Mucosa of rectum (tissue), 2 donors: ENCODE data around the gene NXPE3.
"Not testable (repeated sequence)": the region's sequence is repeated elsewhere in the genome, so short reads cannot be mapped to it uniquely, and the experiment has no call there.

Source experiments
- H3K27ac ChIP-seq, 2 donors: one replicate each; pipeline ENCODE4 v1.7.0; 2013; ENCODE audit warnings: inconsistent platforms in 2 of 2, low read depth in 2 of 2, low read length in 2 of 2
- H3K27me3 ChIP-seq, 2 donors: one replicate each; pipeline ENCODE4 v1.7.0; 2013; ENCODE audit warnings: low read length in 2 of 2; ENCODE audit not compliant: control insufficient read depth in 2 of 2, insufficient read depth in 2 of 2
- H3K36me3 ChIP-seq, 2 donors: one replicate each; pipeline ENCODE4 v1.7.0; 2013; ENCODE audit warnings: low read length in 2 of 2; ENCODE audit not compliant: control insufficient read depth in 2 of 2, insufficient read depth in 2 of 2
- H3K4me1 ChIP-seq, 2 donors: one replicate each; pipeline ENCODE4 v1.7.0; 2013; ENCODE audit warnings: low read length in 2 of 2, mild to moderate bottlenecking in 1 of 2; ENCODE audit not compliant: control insufficient read depth in 2 of 2, insufficient read depth in 2 of 2
- H3K4me3 ChIP-seq, 2 donors: one replicate each; pipeline ENCODE4 v1.7.0; 2013; ENCODE audit warnings: low read length in 2 of 2
- H3K9ac ChIP-seq, 2 donors: one replicate each; pipeline ENCODE4 v1.7.0; 2013; ENCODE audit warnings: low read length in 2 of 2, low read depth in 1 of 2, mild to moderate bottlenecking in 1 of 2
- H3K9me3 ChIP-seq, 2 donors: one replicate each; pipeline ENCODE4 v1.7.0; 2013; ENCODE audit warnings: low read length in 2 of 2; ENCODE audit not compliant: control insufficient read depth in 2 of 2
- donor health status: healthy.
- donor health status: Normal muscosa, but diverticular disease.

Gene NXPE3

DNA sequence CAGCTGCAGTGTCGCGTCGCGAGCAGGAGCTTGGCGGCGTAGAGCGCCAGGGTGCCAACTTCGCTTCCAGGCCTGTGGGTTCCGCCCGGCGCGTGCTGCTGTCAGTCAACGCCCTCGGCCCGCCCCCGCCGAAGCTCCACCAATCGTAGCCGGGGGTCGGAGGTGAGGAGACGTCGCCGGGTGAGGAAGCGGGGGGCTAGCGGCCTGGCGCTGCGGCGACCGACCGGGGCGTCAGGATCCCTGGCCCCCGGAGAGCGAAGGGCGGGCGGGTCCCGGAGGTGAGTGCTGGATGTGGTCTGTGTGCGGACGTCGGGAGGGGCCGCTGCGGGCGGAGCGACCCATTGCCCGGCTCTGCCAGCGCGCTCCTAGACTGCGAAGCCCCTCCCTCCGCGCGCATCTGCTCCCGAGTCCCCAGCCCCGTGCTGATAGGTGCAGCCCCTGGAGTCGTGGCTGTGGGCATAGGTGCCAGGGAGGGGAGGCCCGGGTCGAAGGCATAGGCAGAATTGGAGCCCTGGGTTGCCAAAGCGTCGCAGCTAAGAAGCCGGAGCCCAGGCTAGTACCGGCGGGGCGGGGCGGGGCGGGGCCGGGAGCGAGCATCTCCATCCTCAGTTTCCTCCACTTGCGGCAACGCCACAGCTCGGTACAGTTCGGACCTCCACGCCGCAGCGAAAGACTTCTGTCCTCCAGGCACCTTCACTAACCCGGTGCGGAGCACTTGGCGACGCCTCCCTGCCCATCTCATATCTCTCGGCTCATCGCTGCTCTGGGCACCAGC, at the start of gene NXPE3:
Gene NXPE3 (plus strand): TSS at position 165 of the 775 bp plus-strand sequence. CDS start 6,386 bp downstream, outside the sequence.
- peak within 1 kb of the TSS; percentile 74 to 82 for H3K27ac ChIP-seq
- peaks cover 7 to 13% of the 10 kb centered on the region in 2 donors for H3K4me1 ChIP-seq
- H3K36me3 ChIP-seq, result peaks cover 0 to 8% of the 10 kb centered on the region in 2 donors
- H3K9ac ChIP-seq, result peak within 1 kb of the TSS; percentile 74 to 83
- no peaks in the 10 kb centered on the region for H3K9me3 ChIP-seq
- H3K27me3 ChIP-seq, result no peaks in the 10 kb centered on the region
- peak within 1 kb of the TSS; percentile 79 to 83 for H3K4me3 ChIP-seq

DNA sequence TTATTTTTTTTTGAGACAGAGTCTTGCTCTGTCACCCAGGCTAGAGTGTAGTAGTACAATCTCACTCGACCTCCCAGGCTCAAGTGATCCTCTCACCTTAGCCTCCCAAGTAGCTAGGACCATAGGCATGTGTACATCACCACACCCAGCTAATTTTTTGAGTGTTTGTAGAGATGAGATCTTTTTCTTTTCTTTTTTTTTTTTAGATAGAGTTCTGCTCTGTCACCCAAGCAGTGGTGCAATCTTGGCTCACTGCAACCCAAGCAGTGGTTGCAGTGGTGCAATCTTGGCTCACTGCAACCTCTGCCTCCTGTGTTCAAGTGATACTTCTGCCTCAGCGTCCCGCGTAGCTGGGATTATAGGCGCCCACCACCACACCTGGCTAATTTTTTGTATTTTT, 49.4 kb upstream of the NXPE3 start:
- Histone ChIP-seq H3K36me3 (peaks cover 15 to 35% of the 10 kb centered on the region in 2 donors), H3K4me3 (no peak overlapping the region), H3K4me1 (peaks cover 0 to 6% of the 10 kb centered on the region in 2 donors), H3K9me3 (no peaks in the 10 kb centered on the region), H3K9ac (no peak overlapping the region), H3K27me3 (no peaks in the 10 kb centered on the region), H3K27ac (no peak overlapping the region)

DNA sequence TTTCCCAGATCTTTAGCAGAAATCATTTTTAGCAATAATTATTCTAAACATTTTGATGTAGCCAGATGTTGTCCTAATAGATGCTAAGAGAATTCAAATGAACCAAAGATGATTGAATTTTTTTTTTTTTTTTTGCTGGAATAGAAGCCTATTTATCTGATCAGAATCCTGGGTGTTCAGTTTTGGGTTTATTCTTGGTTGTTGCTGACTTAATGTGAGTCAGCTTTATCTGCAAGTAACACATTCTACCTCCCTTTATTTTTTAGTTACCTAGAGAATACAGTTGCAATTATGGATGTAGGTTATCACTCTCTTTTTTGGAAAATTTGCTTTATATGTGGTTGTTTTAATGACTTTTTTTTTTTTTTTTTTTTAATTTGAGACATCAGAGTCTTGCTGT, 48.2 kb upstream of the NXPE3 start:
- peaks cover 0 to 2% of the 10 kb centered on the region in 2 donors for H3K4me1 ChIP-seq
- no peak overlapping the region for H3K9ac ChIP-seq
- no peak overlapping the region for H3K4me3 ChIP-seq
- no peaks in the 10 kb centered on the region for H3K27me3 ChIP-seq
- no peaks in the 10 kb centered on the region for H3K9me3 ChIP-seq
- no peak overlapping the region for H3K27ac ChIP-seq
- H3K36me3 ChIP-seq, result peaks cover 22 to 39% of the 10 kb centered on the region in 2 donors

DNA sequence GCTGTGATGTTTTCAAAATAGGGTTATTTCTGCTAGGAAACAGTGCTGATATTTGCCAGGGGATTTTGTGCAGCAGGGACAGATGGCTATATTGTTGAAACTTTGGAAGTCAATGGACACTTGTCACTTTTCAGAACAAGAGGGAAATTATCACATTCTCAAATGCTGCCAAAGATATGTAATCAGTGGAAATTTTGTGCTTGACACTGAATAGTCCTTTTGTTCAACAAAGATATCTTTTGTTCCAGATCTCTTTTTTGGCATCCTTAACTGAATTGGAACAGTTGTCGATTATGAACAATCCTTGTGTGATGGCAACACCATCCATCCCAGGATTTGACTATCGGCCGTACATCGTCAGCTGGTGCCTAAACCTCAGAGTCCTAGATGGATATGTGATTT, 46.8 kb upstream of the NXPE3 start:
- Histone ChIP-seq H3K9me3 (no peaks in the 10 kb centered on the region), H3K27ac (no peak overlapping the region), H3K4me1 (no peaks in the 10 kb centered on the region), H3K36me3 (peaks cover 22 to 44% of the 10 kb centered on the region in 2 donors), H3K9ac (no peak overlapping the region), H3K27me3 (no peaks in the 10 kb centered on the region), H3K4me3 (no peak overlapping the region)

DNA sequence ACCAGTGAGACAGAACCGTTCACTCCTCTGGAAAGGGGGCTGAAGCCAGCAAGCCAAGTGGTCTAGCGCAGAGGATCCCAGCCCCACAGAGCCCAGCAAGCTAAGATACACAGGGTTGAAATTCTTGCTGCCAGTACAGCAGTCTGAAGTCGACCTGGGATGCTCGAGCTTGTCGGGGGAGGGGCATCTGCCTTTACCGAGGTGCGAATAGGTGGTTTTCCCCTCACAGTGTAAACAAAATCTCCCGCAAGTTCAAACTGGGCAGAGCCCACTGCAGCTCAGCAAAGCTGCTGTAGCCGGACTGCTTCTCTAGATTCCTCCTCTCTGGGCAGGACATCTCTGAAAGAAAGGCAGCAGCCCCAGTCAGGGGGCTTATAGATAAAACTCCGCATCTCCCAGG, 43.2 kb upstream of the NXPE3 start:
- Histone ChIP-seq H3K9me3 (no peaks in the 10 kb centered on the region), H3K27ac (no peak overlapping the region), H3K9ac (no peak overlapping the region), H3K27me3 (no peaks in the 10 kb centered on the region), H3K36me3 (peaks cover 22 to 37% of the 10 kb centered on the region in 2 donors), H3K4me3 (no peak overlapping the region), H3K4me1 (no peaks in the 10 kb centered on the region)

DNA sequence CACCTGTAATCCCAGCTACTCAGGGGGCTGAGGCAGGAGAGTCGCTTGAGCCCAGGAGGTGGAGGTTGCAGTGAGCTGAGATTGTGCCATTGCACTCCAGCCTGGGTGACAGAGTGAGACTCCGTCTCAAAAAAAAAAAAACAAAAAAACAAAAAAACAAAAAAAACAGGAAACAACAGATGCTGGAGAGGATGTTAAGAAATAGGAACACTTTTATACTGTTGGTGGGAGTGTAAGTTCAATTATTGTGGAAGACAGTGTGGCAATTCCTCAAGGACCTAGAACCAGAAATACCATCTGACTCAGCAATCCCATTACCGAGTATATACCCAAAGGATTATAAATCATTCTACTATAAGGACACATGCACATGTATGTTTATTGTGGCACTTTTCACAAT, 37.1 kb upstream of the NXPE3 start:
- not testable (repeated sequence) for H3K4me3 ChIP-seq, H3K4me1 ChIP-seq, H3K9ac ChIP-seq, H3K27ac ChIP-seq, H3K27me3 ChIP-seq, H3K9me3 ChIP-seq, H3K36me3 ChIP-seq

DNA sequence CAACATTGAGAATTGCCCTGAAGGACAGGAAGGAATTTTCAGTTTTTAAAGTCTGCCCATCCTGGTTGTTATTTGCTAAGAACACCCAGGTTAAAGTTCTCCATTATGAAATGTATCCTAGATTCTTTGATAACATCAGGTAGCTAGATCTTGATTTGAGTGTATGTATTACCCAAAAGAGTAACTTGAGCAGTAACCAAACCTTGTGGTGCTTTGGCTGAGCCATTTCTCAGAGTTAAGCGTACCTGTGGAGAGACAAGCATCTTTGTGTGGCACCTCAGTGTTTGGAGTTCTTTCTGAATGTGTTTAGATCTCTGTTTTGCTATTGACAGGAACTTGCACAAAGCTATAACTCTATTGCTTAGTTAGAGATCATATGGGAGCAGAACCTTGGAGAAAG, 34.2 kb upstream of the NXPE3 start:
- Histone ChIP-seq H3K27ac (no peak overlapping the region), H3K4me1 (peaks cover 0 to 4% of the 10 kb centered on the region in 2 donors), H3K9me3 (no peaks in the 10 kb centered on the region), H3K27me3 (no peaks in the 10 kb centered on the region), H3K4me3 (no peak overlapping the region), H3K9ac (no peak overlapping the region), H3K36me3 (no peaks in the 10 kb centered on the region)

DNA sequence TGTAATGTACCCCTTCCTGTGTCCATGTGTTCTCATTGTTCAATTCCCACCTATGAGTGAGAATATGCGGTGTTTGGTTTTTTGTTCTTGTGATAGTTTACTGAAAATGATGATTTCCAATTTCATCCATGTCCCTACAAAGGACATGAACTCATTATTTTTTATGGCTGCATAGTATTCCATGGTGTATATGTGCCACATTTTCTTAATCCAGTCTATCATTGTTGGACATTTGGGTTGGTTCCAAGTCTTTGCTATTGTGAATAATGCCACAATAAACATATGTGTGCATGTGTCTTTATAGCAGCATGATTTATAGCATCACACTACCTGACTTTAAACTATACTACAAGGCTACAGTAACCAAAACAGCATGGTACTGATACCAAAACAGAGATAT, 33.1 kb upstream of the NXPE3 start:
- not testable (repeated sequence) for H3K27ac ChIP-seq, H3K9me3 ChIP-seq, H3K9ac ChIP-seq, H3K36me3 ChIP-seq, H3K27me3 ChIP-seq, H3K4me3 ChIP-seq, H3K4me1 ChIP-seq

DNA sequence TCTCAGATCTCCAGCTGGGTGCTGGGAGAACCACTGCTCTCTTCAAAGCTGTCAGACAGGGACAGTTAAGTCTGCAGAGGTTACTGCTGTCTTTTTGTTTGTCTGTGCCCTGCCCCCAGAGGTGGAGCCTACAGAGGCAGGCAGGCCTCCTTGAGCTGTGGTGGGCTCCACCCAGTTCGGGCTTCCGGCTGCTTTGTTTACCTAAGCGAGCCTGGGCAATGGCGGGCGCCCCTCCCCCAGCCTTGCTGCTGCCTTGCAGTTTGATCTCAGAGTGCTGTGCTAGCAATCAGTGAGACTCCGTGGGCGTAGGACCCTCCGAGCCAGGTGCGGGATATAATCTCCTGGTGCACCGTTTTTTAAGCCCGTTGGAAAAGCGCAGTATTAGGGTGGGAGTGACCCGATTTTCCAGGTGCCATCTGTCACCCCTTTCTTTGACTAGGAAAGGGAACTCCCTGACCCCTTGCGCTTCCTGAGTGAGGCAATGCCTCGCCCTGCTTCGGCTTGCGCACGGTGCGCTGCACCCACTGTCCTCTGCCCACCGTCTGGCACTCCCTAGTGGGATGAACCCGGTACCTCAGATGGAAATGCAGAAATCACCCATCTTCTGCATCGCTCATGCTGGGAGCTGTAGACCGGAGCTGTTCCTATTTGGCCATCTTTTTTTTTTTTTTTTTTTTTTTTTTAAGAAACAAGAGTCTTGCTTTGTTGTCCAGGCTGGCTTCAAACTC, 25.5 kb upstream of the NXPE3 start:
- not testable (repeated sequence) for H3K4me3 ChIP-seq, H3K27me3 ChIP-seq, H3K9me3 ChIP-seq, H3K9ac ChIP-seq, H3K27ac ChIP-seq, H3K4me1 ChIP-seq
- peaks cover 16 to 19% of the 10 kb centered on the region in 2 donors for H3K36me3 ChIP-seq

DNA sequence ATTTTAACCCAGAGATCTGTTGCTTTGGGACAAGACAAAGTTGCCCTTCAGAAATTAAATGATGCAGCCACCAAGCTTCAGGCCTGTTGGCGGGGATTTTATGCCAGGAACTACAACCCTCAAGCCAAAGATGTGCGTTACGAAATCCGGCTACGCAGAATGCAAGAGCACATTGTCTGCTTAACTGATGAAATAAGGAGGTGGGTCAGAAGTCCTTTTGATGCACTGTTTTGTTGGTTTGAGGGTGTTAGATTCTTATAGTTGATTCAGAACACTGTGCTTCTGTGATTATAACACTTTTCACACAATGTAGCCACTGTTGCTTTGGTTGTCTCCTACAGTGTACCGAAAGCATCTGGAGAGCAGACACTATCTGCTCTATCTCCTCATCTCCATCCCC, 20.8 kb upstream of the NXPE3 start:
- H3K27ac ChIP-seq, result no peak overlapping the region
- no peaks in the 10 kb centered on the region for H3K4me1 ChIP-seq
- peaks cover 18 to 23% of the 10 kb centered on the region in 2 donors for H3K36me3 ChIP-seq
- H3K9ac ChIP-seq, result no peak overlapping the region
- no peaks in the 10 kb centered on the region for H3K9me3 ChIP-seq
- H3K4me3 ChIP-seq, result no peak overlapping the region
- H3K27me3 ChIP-seq, result no peaks in the 10 kb centered on the region
